NCI-H1092 (cell line): ENCODE data around the gene MYMK.

Experiments used
- DNase-seq: peaks from one replicate; lab custom pipeline; 2025; lab: John Stamatoyannopoulos, UW

Gene MYMK

DNA sequence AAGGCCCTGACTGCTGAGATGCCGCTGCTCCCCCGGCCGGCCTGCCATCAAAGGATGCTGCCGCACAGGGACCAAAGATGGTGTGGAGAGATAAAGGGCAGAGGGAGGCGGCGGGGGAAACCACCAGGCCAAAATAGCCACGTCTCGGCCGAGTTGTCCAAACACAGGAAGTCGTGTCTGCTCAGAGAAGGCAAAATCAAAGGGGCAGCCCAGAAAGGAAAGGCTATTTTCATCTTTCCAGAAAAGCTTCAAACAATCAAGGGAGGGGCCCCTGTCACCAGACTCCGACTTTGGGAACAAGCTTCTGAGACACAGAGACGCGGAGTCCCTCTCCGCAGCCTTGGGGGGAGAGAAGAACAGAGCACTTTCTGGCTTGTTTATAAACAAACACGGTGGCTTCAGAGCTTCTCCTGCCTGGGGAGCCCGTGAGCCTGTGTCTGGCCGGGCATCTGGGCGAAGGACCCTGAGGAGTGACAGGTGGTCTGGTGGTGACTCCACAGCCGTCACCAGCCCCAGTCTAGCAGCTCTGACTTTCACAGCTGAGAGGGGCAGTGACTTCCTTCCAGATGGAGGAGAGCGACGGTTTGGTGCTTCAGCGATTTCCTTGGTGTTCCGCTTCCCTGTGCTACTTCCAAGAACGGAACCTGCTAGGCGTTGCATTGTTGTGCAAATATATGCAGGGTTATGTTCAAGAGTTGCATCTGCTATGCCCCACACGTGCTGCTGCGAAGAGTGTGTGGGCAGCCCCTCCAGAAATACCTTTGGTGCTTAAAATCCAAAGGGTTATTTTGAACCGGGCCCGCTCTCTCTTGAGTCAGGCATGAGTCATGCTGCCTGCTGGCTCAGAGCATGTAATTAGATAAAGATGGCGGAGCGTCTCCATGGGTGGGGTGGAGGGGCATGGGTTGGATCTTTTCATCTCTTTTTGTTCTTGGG, 33.7 kb upstream of the MYMK start:
- no peak for DNase-seq

DNA sequence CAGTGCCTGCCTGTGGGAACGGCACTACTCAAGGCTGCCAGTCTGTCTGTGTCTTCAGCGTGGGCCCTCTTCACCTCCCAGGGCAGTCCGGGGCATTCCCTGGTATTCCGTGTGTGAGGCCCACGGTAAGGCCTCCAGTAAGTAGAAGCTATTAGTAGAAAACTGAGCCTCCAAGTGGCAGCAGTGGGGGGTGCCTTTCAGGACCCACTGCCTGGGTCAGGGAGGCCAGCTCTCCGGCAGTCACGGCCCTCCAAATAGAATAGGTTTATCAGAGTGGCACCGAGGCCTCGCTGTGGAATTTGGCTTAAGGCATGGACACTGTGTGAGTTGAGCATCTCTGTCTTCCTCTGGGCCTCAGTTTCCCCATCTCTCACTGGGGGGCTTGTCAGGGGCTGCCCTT, 32.8 kb upstream of the MYMK start:
- DNase-seq, result no peak

DNA sequence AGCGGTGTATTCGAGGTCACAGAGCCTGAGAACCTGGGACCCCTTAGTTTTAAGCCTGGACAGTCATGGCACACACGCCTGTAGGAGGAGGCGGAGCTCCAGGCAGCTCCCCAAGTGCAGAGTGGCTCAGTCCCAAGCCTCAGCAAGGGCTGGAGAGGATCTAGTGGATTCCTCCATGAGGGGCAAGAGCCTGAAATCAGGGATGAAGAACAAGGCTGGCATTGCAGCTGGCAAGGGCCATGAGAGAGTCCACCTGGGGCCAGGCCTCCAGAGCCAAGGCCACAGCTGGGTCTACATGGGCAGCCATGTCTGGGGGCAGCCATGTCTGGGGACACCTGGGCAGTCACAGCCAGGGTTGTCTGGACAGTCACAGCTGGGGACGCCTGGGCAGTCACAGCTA, 31.6 kb upstream of the MYMK start:
- DNase-seq, result no peak

DNA sequence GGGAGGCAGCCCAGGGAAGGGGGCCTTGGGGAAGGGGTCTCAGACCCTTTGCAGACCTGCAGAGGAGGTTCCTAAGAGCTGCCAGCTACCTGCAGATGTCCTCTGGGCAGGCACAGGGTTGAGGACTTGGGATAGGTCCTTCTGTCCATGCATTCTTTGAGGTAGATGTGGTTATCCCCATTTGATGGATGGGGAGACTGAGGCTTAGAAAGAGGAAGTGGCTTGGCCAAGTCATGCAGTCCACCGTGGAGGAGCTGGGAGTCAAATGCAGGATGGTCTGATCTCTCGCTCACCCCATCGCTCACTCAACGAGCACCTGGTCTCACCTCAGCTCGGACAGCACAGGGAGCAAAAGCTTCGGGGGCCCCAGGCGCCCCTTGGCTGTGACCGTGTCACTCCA, 30.0 kb upstream of the MYMK start:
- no peak for DNase-seq

DNA sequence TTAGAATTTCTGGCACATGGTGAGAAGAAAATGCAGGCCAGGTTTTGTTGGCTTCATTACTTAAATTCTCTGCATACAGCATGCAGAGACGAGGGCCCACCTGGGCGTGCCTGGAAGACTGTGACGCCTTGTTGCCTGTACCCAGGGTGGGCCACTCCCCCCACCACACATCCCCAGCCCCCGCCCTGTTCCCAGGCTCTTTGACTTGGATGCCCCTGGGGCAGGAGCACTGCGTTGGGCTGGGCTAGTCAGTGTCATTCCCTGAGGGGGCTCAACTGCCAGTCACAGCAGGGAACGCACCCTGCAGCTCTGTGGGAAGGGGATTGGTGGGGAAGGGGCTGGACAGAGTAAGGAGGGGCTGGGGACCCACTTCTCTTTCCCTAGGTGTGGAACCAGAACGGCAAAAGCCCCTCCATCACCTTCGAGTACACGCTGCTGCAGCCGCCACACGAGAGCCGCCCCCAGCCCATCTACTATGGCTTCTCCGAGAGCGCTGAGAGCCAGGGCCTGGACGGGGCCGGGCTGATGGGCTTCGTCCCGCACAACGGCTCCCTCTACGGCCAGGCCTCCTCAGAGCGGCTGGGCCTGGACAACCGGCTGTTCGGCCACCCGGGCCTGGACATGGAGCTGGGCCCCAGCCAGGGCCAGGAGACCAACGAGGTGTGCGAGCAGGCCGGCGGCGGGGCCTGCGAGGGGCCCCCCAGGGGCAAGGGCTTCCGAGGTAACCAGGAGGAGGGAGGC, 29.4 kb upstream of the MYMK start:
- DNase-seq, result no peak

DNA sequence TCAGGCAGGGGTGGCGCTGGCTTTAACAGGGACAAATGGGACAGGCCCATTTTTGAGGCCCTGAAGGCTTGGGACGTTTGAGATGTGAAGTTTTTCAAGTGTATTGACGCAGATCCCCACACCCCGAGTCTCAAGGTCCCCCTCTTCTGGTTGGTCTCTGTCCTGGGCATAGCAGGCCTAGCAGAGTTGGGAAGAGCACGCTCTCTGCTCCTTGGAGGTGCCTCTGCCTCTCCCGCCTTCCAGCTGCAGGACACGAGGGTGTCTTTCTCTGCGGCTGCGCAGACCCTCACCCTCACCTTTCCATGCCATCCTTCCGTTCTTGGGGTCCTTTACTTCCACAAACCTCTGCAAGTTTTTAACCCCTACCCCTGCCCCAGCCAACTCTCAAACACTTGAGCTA, 28.4 kb upstream of the MYMK start:
- DNase-seq, result no peak

DNA sequence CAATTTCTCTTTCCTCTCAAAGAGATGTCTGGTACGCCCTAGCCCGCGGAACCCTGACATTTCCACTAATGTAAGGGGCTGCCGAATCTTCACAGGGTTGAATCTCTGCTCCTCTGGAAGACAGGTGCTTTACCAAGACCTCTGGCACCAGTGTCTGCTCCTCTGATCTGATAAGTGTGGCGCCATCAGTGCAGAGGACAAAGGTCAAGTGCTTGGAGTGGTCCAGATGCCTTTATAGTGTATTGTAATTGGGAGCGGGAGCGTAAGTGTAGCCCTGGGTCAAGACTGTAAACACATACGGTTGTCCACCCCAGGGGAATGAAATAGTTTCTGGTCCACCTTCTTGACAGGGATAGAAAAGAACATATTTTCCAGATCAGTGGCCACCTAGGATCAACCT, 27.5 kb upstream of the MYMK start:
- DNase-seq, result no peak

DNA sequence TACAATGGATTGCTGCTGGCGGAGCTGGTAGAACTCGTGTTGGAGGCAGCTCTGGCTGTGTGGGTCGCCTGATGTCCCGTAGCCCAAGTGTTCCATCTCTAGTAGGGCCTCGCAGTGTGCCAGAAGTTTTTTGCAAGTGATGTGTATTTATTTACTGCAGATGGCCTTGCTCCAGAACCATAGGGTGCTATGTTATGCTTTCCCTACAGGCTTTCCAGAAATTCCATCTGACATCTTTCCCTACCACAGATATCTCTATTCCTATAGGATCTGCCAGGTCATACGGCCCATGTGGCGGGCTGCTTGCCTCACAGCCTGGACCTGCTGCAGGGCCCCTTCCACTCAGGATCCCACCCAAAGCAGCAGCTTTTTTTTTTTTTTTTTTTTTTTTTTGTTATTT, 26.7 kb upstream of the MYMK start:
- no peak for DNase-seq

DNA sequence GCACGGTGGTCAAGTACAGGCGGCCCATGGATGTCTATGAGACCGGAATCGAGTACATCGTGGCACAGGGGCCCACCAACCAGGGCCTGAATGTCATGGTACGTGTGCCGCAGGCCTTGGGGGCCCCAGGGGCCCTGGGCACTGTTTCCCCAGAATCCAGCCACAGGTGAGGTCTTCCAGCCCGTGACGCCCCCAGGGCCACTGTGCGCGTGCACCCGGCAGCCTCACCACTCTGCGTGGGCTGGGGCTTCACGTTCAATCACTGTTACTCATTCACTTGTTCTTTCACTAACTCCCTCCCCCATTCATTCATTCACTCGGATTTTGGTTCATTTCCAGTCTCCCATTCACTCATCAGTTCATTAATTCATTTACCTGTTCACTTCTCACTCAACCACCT, 22.4 kb upstream of the MYMK start:
- DNase-seq, result no peak

DNA sequence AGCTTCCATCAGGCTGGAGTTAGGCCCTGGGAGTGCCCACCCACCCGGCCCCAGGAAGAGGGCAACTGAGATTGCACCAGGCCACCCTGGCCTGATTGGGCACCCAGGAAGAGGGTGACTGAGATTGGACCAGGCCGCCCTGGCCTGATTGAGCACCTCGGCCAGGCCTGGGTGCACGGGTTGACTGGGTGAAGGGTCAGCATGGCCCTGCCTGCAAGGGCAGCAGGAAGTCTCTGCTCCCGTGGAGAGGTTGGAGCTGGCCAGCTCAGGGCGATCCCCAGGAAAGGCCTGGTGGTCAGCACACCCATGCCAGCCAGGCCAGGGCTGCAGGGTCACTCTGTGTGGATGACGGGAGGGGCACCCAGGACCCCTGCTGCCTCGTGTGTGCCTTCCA, 21.5 kb upstream of the MYMK start:
- no peak for DNase-seq

DNA sequence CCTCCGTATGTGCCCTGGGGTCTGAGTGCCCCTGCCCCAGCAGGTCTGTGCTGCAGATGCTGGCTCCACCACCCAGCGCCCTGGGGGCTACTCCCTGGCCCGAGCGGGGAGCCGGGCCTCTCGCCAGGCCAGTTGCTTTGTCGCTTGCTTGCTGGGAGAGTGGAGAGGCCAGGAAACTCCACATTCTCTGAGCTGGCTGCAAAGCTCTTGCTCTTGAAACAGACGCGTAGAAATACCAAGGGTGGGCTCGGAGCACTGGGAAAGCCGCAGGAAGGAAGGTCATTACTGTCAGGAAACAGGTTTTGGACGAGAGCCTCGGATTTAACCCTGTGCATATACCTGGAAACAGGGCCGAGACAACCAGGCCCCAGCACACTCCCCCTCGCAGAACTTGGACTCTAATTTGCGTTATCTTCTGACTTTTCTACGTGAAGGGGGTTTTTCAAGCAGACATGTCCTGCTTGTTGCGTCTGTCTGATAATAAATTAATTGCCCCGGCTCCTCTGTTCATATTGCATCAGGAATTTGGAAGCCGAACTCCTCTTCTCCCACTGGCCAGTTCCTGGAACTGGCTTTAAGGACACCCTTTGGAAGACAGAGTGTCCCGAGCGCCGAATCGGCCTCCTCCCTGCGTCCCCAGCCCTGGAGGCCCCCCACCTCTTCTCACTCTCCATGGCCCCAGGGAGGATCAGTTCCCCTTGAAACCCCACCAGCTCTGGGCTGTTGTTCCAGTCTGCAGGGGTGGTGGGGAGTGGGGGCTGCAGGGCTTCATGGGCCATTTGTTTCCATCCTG, 20.9 kb upstream of the MYMK start:
- DNase-seq, result no peak

DNA sequence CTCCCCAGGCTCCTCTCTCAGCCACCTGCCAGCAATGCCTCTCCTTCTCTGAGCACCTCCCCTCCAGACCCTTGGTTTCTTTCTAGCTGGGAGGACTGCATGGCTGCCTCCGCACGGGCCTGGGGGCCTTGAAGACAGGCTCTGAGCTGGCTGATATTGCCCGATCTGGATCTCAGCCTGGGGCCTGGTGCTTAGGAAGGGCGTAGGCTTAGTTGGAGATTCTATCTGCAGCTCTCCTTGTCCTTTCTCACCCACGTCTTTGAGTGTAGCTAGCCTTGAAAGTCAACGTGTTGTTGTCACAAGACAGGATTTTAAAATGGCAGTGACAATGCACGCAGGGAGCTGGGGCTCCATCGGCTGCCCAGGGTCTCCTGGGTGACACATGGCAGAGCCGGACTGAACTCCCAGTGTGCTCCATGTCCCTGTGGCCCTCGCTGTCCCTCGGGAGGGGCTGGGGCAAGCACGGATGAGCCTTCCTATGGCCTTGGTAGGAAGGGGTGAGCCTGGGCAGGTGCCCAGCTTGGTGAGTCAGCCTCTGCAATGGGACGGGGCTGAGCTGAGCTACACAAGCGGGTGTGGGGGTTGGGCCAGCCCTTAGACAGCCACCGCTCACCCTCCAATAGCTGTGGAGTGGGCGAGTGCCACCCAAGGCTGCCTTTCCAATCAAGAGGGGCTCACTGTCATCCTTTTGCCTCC, 19.2 kb upstream of the MYMK start:
- no peak for DNase-seq

DNA sequence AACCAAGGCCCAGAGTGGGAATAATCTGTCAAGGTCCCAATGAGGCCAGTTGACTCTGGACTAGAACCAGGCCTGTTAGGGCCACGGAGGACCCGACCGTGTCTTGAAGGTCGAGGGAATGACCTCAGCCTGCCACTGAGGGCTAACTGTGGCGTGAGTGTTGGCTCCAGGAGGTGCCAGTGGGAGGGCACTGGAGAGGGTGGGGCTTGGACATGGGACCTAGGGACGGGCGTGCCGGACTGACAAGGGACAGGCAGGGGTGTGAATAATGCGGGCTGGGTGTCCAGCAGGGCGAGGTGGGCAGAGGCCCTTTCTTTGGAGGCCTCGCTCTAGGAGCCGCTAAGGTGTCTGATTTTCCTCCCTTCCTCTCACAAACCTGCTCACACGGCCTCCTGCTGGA, 17.2 kb upstream of the MYMK start:
- no peak for DNase-seq

DNA sequence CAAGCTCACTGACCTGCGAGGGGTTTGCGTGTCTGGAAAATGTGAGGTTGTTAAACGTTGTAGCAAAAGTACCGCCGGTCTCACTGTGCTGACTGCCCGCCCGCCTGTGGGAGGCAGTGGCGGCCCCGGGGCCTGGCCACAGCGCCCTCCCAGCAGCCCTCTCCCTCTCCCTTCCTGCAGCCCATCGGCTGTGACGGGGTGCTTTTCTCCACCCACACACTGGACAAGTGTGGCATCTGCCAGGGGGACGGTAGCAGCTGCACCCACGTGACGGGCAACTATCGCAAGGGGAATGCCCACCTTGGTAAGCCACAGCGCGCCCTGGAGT, 15.9 kb upstream of the MYMK start:
- DNase-seq, result no peak

DNA sequence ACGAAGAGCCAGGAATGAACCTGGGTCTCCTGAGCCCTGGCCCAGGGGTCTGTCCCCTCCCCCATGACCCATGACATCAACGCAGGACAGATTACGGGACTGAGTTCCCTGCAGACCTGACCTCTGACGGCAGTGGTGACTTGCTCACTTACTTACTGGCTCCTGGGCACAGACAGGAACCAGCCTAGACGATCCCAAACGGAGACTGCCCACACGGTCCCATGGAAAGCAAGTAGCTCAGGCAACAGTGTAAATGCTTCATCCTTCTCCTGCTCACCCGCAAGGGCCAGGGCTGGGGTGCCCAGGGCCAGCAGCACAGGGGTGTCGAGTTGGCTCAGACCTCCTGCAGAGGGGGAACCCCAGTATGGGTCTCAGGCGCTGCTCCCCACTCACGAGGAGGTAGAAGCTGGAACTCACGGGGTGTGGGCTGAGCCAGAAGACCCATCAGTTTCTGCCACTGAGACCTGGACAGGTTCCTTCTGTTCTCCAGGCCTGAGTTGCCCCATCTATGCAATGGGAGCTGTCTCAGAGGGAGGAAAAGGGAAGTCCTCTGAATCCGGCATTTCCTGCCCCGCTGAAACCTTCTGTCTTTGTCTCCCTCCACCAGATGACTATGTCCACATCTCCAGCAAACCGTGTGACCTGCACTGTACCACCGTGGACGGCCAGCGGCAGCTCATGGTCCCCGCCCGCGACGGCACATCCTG, 15.4 kb upstream of the MYMK start:
- DNase-seq, result no peak

DNA sequence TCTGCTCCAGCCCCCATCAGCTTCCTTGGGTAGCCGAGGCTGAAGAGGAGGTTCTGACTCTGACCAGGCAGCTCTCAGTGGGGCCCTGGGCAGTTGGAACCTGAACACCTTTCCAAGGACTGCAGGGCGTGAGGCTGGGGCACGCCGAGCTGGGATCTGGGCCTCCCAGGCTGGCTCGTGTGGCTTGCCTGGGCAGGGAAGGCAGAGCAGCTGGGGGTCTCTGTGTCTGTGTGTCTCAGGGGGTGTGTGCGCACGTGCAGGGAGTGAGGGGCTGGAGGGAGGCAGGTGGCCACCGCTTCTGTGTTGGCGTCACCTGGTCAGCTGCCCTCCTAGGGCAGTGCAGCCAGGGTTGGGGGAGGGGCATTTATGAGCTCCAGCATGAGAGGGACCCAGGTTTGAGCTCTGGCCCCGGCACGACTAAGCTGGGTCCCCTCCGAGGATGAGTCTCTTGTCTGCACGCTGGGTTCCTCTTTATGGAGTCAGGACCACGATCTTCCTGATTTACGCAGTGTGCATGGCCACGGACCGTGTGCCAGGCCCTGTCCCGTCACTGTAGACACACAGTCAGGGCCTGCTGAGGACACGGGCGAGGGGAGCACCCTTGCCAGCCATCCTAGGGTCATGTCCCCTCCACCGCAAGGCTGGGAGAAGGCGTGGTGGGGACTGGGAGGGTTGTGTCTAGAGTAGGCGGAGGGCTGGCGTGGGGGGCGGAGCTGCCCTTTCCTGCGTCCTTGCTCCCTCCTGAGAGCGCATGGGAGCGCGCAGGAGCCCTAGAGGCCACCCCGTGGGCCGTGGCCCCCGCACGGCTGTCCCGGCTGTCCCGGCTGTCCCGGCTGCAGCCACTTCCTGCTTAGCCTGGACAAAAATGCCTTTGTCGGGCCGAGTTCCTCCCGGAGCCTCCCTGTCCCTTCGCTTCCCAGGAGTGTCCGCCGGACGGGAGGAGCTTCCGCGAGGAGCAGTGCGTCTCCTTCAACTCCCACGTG, 14.4 kb upstream of the MYMK start:
- no peak for DNase-seq

DNA sequence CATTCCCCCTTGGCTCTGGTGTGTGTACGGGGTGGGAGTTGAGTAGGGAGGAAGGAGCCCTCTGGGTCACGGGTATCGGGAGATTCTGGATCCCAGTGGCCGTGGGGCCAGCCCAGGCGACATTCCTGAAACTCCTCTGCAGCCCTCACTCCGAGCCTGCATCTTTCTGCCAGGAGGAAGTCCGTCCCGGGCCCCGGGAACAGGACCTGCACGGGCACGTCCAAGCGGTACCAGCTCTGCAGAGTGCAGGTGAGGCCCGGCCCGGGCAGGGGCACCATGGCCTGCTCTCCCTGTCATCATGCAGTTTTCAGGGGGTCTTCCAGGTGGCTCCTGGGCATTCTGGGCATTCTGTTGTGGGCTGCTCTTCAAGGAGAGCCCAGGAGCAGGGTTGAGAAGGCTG, 13.4 kb upstream of the MYMK start:
- no peak for DNase-seq

DNA sequence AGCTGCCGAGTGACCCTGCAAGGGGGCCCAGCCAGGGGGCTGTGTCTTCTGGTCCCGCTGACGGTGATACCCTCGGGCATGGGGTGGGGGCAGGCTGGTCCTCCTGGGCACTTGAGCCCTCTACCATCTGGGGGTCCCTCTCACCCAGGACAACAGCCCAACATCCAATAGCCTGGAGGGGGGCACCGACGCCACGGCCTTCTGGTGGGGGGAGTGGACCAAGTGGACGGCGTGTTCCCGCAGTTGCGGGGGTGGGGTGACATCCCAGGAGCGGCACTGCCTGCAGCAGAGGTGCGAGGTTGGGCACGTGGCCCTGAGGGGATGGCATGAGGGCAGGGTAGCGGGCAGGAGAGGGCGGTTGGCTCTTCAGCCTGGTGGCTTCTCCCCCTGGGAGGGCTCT, 12.5 kb upstream of the MYMK start:
- DNase-seq, result no peak

DNA sequence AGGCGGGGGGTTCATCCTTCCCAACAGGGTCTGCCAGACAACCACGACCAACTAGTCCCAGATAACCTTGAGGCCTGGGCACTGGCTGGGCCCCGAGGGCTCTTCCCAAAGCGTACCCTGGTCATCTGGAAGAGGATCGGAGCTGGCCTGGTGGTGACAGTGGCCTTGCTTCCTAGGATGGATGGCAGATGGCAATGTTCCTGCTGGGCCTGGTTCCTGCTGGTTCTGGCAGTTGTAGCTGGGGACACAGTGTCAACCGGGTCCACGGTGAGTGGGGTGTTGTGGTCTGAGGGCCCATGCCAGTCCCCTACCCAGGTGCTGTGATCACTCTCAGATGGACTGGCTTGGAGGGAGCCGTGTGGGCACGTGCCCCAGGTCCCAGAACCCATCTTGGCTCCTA, 11.8 kb upstream of the MYMK start:
- no peak for DNase-seq

DNA sequence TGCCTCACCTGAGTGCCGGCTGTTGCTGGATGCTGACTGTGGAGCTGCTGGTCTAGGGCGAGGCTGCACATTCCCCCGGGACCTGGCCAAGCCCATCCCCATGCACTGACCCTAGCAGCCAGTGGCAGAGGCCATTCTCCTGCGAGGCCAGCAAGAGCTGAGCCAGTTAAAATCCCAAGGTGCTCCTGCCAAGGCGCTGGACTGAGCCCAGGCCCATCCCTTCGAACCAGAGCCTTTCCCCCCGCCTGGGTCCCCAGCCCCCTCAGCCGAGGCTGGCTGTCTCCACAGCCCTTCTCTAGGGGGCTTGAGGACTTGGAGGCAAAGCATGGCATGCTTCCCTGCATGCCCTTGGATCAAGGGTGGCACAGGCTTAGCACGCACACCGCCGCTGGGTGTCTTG, 11.3 kb upstream of the MYMK start:
- no peak for DNase-seq
